ENCODE measurements around the gene ADAMTSL3. TPM values are rescaled to one million over a fixed set of nuclear protein-coding genes. Genes with fewer than 3 reads are reported as not detected.
"Not testable (repeated sequence)": the region's sequence is repeated elsewhere in the genome, so short reads cannot be mapped to it uniquely, and the experiment has no call there.

The ADAMTSL3 gene
- total and polyA plus RNA-seq, 4 donors, result 3.5 to 19.0 (median 8.0) TPM

DNA sequence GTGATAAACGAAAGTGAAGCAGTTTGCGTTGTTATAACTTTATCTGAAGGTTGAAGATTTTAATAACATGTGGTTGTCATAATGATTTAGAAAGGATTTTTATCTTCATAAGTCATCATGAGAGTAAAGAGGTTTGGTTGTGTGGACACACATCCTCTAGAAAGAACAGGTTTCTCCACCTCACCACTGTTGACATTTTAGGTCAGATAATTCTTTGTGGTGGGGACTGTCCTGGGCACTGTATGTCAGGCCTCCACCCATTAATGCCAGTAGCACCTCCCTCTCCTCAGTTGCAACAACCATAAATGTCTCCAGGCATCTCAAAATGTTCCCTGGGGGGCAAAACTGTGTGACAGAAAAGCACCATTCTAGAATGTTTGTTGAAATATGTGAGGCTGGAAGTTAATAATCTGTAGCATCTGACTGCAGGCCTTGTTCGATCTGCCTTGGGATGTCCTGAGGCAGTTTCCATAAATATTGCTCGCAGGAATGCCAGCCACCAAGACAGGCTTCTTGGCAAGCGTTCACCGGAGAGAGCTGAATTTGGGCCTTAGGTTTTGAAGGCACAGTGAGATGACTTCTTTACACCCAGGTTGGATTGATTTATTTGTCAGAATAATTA is 100.1 kb downstream of the ADAMTSL3 start (continued):
- TF ChIP-seq RXRA (IDR thresholded peaks at IDR 0.05) (no peak), FOXA1 (IDR thresholded peaks at IDR 0.05) (no peak)
- TF ChIP-seq, protein P1, sequence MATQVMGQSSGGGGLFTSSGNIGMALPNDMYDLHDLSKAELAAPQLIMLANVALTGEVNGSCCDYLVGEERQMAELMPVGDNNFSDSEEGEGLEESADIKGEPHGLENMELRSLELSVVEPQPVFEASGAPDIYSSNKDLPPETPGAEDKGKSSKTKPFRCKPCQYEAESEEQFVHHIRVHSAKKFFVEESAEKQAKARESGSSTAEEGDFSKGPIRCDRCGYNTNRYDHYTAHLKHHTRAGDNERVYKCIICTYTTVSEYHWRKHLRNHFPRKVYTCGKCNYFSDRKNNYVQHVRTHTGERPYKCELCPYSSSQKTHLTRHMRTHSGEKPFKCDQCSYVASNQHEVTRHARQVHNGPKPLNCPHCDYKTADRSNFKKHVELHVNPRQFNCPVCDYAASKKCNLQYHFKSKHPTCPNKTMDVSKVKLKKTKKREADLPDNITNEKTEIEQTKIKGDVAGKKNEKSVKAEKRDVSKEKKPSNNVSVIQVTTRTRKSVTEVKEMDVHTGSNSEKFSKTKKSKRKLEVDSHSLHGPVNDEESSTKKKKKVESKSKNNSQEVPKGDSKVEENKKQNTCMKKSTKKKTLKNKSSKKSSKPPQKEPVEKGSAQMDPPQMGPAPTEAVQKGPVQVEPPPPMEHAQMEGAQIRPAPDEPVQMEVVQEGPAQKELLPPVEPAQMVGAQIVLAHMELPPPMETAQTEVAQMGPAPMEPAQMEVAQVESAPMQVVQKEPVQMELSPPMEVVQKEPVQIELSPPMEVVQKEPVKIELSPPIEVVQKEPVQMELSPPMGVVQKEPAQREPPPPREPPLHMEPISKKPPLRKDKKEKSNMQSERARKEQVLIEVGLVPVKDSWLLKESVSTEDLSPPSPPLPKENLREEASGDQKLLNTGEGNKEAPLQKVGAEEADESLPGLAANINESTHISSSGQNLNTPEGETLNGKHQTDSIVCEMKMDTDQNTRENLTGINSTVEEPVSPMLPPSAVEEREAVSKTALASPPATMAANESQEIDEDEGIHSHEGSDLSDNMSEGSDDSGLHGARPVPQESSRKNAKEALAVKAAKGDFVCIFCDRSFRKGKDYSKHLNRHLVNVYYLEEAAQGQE (IDR thresholded peaks at IDR 0.05), result no peak

- H3K27ac ChIP-seq (ENCODE audit: low read depth in 1 of 2, low read length in 2 of 2); H3K27me3 ChIP-seq (ENCODE audit: control insufficient read depth in 4 of 4, insufficient read depth in 4 of 4, low read length in 3 of 4); H3K9ac ChIP-seq (ENCODE audit: low read depth in 1 of 2, low read length in 2 of 2); DNase-seq (ENCODE audit: low spot score); H3K4me3 ChIP-seq (ENCODE audit: low read depth in 1 of 3, low read length in 3 of 3); H3K9me3 ChIP-seq (ENCODE audit: control insufficient read depth in 4 of 4, low read length in 3 of 4); H3K36me3 ChIP-seq (ENCODE audit: control insufficient read depth in 4 of 4, insufficient read depth in 3 of 4, low read depth in 1 of 4, low read length in 3 of 4); H3K4me1 ChIP-seq (ENCODE audit: control insufficient read depth in 4 of 4, insufficient read depth in 4 of 4, low read length in 3 of 4): not testable (repeated sequence)
- 98% methylated on average over 1 of the region's 1 CpG for WGBS
Measured at GRCh38 chr15:83757291-83757690, 103.4 kb downstream of the ADAMTSL3 start.

GRCh38 chr15:83762367-83762766 is 108.4 kb downstream of the ADAMTSL3 start:
- Histone ChIP-seq H3K27me3 (ENCODE audit: control insufficient read depth in 4 of 4, insufficient read depth in 4 of 4, low read length in 3 of 4) (no peaks in the 10 kb centered on the region), H3K4me3 (ENCODE audit: low read depth in 1 of 3, low read length in 3 of 3) (no peak overlapping the region), H3K9me3 (ENCODE audit: control insufficient read depth in 4 of 4, low read length in 3 of 4) (no peaks in the 10 kb centered on the region), H3K36me3 (ENCODE audit: control insufficient read depth in 4 of 4, insufficient read depth in 3 of 4, low read depth in 1 of 4, low read length in 3 of 4) (no peaks in the 10 kb centered on the region), H3K27ac (ENCODE audit: low read depth in 1 of 2, low read length in 2 of 2) (no peak overlapping the region), H3K9ac (ENCODE audit: low read depth in 1 of 2, low read length in 2 of 2) (no peak overlapping the region), H3K4me1 (ENCODE audit: control insufficient read depth in 4 of 4, insufficient read depth in 4 of 4, low read length in 3 of 4) (peaks cover 0 to 3% (median 0%) of the 10 kb centered on the region in 4 donors)
- WGBS, result 95% methylated on average over 5 of the region's 5 CpGs
- TF ChIP-seq CTCF (IDR thresholded peaks at IDR 0.05; ENCODE audit: low read depth, low read length, missing input control) (no peak), FOXA1 (IDR thresholded peaks at IDR 0.05) (no peak), RXRA (IDR thresholded peaks at IDR 0.05) (no peak), TAF1 (conservative IDR thresholded peaks at IDR 0.05) (no peak), GABPA (IDR thresholded peaks at IDR 0.05 in 1 of 2, conservative IDR thresholded peaks at IDR 0.05 in 1 of 2) (no peak), SP1 (IDR thresholded peaks at IDR 0.05) (no peak), EGR1 (IDR thresholded peaks at IDR 0.05; ENCODE audit: low read depth in 2 of 2) (no peak)
- TF ChIP-seq, protein P2, sequence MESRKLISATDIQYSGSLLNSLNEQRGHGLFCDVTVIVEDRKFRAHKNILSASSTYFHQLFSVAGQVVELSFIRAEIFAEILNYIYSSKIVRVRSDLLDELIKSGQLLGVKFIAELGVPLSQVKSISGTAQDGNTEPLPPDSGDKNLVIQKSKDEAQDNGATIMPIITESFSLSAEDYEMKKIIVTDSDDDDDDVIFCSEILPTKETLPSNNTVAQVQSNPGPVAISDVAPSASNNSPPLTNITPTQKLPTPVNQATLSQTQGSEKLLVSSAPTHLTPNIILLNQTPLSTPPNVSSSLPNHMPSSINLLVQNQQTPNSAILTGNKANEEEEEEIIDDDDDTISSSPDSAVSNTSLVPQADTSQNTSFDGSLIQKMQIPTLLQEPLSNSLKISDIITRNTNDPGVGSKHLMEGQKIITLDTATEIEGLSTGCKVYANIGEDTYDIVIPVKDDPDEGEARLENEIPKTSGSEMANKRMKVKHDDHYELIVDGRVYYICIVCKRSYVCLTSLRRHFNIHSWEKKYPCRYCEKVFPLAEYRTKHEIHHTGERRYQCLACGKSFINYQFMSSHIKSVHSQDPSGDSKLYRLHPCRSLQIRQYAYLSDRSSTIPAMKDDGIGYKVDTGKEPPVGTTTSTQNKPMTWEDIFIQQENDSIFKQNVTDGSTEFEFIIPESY (IDR thresholded peaks at IDR 0.05), result no peak
- no peak for DNase-seq (ENCODE audit: low spot score)
